ENCODE data around the gene DMGDH.

DNA sequence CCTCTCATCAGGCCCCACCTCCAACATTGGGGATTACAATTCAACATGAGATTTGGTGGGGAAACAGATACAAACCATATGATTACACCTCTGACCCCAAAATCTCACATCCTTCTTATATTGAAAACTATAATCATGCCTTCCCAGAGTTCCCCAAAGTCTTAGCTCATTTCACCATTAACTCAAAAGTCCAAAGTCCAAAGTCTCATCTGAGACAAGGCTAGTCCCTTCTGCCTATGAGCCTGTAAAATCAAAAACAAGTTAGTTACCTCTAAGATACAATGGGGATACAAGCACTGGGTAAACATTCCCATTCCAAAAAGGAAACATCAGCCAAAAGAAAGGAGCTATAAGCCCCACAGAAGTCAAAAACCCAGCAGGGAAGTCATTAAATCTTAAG is 57.6 kb downstream of the DMGDH start:
- no peak for TF ChIP-seq EGR1 (IDR thresholded peaks at IDR 0.05; ENCODE audit: low read depth in 2 of 2)
- no peak for TF ChIP-seq CTCF (IDR thresholded peaks at IDR 0.05; ENCODE audit: low read depth, low read length, missing input control)
- TF ChIP-seq, protein P1, sequence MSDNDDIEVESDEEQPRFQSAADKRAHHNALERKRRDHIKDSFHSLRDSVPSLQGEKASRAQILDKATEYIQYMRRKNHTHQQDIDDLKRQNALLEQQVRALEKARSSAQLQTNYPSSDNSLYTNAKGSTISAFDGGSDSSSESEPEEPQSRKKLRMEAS (IDR thresholded peaks at IDR 0.05): no peak
- TF ChIP-seq, protein P2, sequence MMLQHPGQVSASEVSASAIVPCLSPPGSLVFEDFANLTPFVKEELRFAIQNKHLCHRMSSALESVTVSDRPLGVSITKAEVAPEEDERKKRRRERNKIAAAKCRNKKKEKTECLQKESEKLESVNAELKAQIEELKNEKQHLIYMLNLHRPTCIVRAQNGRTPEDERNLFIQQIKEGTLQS (IDR thresholded peaks at IDR 0.05): no peak
- TF ChIP-seq REST (IDR thresholded peaks at IDR 0.05): no peak
- TF ChIP-seq RXRA (IDR thresholded peaks at IDR 0.05): no peak
- no peak for TF ChIP-seq JUND (IDR thresholded peaks at IDR 0.05)
- no peak for TF ChIP-seq TAF1 (conservative IDR thresholded peaks at IDR 0.05)
- no peak for TF ChIP-seq GABPA (IDR thresholded peaks at IDR 0.05 in 1 of 2, conservative IDR thresholded peaks at IDR 0.05 in 1 of 2)
- TF ChIP-seq FOXA1 (IDR thresholded peaks at IDR 0.05): no peak
